HG02678 (cell line): ENCODE measurements around the gene BCR.

Experiments used
- ATAC-seq: cut with Tn5 transposase; IDR thresholded peaks from one replicate; pipeline ENCODE4 v1.9.1; 2021; ENCODE audit warnings: mild to moderate bottlenecking, moderate library complexity; ENCODE audit not compliant: unreplicated experiment

The BCR gene

DNA sequence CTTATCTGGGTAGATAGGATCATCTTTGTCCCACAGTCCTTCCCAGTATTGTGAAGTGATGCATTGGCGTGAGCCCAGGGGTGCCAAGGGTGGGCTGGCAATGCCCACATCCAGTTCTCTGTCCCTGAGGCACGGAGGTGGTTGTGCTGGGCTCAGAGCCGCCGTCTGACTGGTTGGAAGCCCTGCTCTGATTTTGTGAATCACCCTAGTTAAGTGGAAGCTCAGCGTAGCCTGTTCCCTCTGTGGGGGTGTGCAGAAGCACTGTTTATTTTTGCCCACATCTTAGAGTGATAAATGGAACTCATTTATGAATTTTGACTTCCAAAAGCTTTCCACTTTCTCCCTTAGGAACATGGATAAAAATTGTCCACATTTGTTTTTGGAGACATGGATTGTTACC is 13.6 kb downstream of the BCR start:
- no peak for ATAC-seq

DNA sequence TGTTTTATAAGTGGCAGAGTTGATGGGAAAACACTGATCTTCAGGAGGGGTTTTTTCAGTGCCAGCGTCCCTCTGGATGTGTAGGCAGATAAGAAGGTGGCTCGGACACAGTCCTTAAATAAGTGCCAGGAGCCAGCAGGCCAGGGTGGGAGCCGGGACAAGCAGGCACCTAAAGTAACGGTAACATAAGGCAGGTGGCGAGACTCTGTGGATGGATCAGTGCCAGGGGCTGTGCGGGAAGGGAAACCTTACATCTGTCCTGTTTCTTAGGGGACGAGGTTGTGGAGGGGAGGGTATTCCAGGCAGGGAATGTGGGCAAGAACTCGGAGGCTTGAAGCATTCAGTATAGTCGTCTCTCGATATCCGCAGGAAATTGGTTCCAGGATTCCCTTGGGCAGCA is 15.9 kb downstream of the BCR start:
- ATAC-seq = no peak

- no peak for ATAC-seq
These were observed 17.5 kb downstream of the BCR start for GRCh38 chr22:23197836-23198235.

DNA sequence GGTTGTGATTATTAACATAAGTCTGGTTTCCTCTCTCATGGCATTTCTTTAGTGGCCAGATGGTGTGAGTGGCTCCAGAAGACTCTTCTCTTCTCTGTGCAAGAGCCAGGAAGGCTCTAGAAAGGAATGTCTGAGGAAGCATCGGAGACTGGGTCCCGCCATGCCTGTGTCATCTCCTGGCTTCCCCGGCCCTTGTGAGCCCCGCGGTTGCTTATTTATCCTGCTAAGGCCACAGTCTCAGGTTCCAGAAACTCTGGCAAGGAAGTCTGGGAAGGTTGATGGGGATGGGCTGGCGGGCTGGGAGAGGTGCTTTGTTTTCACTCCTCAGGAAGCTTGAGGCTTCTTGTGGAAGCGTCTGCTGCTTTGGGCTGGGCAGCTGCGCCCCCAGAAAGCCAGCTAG is 18.9 kb downstream of the BCR start:
- ATAC-seq = no peak

DNA sequence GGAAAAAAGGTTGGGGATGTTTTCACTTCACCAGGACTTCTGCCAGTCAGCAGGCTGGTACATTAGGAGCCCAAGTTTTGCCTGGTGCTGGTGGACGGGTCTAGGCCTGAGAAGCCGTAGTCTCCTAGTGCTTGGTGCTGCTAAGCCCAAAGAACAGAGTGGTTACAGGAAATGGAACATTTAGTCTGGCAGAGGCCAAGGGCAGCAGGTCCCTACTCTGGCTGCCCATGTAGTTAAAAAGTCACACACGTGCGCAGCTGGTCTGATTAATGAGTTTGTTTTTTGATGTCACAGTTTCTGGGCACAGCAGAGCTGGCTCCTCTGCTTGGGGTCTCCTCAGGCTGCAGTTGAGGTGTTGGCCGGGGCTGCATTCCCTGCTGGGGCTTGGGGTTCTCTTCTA is 20.6 kb downstream of the BCR start:
- ATAC-seq = no peak

DNA sequence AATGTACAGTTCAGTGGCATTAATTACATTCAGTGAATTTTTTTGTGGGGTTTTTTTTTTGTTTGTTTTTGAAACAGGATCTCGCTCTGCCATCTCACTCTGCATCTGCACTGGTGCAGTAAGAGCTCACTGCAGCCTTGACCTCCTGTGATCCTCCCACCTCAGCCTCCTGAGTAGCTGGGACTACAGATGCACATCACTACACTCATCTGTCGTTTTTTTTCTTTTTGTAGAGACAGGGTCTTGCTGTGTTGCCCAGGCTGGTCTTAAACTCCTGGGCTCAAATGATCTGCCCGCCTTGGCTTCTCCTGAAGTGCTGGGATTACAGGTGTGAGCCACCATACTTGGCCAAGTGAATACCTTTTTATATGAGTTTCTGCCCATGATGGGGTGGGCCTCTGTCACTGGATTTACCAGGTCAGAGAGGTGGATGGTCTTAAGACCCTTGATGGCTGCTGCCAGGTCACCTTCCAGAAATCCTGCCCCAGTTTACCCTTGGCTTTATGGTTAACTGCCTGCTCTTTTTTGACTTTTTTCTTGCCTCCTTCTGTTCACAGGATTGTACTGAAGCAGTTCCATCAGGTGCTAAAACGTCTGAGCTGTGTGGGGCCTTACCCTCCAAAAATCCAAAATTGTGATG is 22.6 kb downstream of the BCR start:
- ATAC-seq = no peak

DNA sequence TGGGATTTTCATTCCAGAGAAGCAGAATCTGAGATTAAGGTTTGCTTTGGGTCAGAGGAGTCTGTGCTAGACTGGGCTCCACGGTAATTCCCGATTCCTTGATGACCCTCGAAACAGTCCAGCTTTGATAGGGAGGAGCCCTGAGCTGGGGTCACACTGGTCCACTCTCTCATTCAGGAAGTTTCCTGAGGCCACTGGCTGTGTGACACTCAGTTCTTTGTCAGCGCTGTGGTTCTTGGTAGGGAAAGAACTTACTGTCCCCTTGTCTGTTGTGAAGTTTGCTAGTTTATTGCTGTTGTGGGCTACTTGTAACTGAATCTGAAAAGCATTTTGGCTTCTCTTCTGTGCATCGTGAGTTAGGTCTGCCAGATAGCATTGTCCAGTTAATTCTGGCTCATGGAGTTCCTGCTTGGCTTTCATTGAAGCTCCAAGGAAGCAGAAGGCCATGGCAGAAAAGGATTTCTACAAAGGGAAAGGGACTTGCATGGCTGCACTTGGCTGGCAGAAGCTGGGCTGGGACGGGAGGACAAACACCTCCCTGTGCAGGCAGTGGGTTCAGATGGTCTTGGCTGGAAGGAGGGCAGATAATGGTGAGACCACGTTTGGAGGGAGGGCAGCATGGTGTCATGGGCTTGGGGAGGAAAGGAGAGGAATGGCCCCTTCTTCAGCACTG is 23.3 kb downstream of the BCR start:
- ATAC-seq = no peak

DNA sequence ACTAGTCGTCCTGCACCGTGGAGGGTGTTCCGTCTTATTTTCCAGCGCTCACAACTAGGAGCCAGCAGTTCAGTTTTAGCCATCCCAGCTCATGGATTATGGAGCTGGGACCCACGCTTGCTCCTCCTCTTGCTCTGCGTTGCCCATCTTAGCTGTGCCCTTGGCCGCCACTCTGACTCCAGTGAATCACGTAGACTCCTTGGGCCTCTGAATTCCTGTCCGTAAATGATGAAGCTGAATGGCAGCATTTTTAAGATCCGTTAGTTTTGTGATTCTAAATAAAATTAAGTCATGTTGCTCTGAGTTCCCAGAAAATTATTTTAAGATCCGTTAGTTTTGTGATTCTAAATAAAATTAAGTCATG is 23.8 kb downstream of the BCR start:
- no peak for ATAC-seq

DNA sequence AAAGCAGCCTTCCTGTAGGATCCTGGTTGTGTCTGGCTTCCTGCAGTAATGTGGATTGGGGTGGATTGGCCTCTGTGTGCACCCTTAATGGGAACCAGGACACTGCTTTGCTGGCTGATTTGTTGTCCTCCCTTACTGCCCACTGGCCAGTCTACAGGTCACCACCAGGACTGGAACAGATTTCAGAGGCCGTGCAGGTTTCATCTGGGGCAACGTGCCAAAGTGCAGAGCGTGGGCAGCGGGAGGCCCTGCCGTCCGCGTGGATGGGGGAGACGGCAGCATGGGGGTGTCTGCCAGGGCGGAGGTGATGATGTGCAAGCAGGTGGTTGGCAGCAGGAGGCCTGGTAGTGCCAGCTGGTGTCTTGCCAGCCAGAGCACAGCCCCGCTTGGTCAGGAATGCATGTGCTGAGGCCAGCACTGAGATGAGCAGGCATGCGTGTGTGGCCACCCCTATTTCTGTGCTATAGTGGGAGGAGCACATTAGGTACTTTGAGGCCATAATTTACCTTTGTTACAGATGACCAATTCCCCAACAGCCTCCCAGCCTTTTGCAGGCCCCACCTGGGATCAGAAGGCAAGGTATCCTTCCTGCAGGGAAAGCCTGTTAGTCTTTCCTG is 24.3 kb downstream of the BCR start:
- no peak for ATAC-seq

DNA sequence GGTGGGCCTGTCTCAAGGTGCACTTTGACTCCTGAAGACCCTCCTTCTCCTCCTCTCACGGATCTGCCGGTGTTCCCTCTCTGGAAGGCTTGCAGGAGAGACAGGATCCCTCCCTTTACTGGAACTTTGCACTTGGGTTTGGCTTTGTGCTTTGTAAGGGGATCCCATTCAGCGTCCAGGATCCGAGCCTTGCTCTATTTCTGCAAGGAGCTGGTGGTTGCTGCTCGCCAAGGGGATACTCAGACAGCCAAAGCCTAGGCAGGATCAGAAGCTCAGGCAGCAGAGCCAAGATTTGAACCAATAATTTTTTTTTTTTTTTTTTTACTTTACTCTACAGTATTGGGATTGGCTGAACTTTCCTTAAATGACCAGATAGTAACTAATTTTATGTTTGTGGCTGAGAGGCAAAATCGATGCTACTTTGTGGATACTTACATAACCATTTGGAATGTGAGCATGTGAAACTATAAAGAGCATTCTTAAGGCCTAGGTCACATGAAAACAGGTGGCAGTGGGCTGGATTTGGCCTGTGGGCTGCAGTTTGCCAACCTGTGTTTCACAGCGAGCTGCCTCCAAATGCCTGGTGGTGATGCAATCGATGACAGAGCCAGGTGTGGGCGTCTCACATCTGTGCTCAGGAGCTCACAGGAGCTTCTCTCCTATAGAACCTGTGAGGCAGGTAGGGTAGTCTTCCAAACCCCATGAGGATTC is 25.2 kb downstream of the BCR start:
- no peak for ATAC-seq

- ATAC-seq = no peak
These were observed 26.6 kb downstream of the BCR start for GRCh38 chr22:23206915-23207314.

GRCh38 chr22:23207729-23208393 is 27.6 kb downstream of the BCR start:
- no peak for ATAC-seq

DNA sequence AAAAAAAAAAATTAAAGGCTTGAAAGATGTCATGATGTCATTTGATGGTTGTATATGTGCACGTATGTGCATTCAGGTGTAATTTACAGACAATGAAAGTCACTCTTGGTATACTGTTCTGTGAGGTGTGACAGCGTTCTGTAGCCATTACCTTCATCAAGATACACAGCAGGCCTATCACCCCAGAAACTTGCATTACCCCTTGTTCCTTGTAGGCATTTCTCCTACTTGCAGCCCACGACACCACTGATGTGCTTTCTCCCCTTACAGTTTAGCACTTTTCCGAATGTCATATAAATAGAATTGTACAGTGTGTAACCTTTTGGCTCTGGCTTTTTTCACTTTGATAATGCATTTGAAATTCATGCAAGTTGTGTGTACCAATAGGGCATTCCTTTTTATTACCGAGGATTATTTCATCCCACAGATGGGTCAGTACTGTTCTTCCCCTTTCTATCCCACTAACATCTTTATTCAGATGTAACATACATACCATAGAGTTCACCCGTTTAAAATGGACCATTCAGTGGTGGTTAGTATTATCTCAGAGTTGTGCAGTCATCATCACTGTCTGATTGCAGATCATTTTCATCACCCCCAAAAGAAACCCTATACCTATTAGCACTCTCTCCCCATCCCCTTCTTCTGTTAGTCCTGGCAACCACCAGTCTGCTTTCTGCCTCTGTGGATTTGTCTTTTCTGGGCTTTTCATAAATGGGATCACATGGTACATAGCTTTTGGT is 30.3 kb downstream of the BCR start:
- no peak for ATAC-seq

DNA sequence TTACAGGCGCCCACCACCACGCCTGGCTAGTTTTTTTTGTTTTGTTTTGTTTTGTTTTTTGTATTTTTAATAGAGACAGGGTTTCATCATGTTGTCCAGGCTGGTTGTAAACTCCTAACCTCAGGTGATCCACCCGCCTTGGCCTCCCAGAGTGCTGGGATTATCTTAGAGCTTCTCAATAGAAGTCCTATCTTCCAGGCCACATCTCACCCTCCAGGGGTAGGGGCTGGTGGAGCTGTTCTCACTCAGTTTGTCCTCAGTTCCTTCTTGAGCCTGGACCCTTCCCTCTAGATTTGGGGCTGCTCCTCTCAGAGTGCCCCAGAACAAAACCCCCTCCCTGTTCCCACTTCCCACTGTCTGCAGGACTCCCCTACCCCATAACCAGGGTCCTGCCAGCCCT is 31.3 kb downstream of the BCR start:
- ATAC-seq = no peak

DNA sequence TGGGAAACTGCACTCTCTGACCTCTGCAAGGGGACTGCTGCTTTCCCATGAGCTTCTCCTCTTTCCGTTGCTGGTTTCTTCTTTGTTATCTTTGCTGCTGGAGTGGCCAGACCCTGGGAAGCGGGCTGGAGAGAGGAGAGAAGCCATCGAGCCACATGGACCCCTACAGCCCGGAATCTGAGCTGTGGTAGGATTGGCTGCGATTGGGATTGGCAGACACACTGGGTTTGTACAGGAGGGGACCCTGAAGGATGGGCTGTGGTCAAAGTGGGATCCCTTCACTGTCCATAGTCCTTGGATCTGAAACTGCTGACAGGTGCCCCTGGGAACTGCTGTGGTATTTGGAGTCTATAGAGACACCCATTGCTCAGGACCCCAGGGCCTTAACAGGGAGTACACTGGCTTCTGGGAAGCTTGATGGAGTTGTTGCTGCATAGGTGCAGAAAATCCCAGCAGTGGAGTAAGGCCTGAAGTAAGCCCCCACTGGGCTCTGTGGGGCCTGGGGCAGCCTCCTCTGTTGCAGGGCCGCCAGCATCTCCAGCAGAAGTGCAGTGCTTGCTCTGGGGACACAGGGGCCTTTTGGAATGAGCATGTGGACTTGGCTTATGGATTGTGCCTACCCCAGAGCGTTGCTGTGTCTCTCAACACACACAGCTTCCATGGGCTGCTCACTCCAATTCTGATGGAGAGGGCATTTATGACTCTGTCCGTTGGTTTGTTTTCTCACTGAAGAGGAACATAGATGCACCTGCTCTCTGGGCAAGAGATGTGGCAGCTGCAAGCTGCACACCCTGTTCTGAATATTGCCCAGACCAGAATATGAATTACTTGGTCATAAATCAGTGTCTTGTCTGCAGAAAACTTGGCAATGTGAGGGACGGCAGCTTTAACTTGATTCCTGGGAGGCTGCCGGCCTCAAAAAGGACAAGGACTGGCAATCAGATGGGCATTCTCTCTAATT is 32.0 kb downstream of the BCR start:
- no peak for ATAC-seq

- no peak for ATAC-seq
These were observed 32.8 kb downstream of the BCR start for GRCh38 chr22:23213022-23213555.

DNA sequence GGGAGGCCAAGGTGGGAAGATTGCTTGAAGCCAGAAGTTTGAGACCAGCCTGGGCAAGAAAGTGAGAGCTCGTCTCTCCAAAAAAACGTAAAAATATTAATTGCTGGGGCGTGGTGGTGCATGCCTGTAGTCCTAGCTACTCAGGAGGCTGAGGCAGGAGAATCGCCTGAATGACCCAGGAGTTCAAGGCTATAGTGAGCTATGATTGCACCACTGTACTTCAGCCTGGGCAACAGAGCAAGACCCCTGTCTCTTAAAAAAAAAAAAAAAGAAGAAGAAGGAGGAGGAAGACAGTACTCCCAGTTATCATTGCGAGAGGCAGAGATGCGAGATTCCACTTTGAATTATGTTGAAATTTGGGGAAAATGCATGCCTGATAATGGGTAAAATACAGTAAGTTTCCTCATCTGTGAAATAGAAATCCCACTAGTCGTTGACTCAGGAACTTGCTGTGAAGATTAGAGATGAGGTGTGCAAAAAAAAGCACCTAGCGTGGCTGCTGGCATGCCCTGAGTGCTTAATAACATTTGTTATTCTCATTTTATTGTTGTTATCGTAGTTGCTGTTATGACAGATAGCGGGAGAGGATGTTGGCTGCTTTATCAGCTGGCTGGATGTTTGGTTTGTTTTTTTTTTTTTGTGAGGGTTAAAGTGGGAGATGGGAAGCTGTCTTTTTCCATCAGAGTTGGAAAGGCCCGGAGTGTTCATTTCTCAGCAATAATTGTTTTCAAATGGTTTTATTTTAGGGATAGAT is 33.4 kb downstream of the BCR start:
- ATAC-seq = no peak

DNA sequence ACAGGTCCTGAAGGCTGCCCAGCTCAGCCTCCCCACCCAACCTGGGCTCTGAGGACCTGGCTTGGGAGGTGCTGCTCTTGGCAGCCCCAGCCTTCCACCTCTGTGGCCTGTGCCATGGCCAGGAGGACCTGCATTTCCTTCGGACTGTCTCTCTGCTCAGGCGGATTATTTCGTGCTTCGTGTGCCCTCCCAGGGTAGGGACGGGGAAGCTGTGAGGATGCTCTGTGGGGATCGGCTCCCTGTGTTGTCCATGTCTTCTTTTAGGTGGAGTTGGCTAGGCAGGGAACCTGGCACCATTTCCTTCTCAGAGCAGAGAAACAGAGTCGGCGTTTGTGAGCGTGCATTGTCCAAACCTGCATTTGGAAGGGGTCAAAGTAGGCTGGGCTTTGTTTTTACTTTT is 34.1 kb downstream of the BCR start:
- no peak for ATAC-seq
